BJ (cell line): Measurements from ENCODE around the gene CDK4. TPM values are rescaled to one million over a fixed set of nuclear protein-coding genes. Genes with fewer than 3 reads are reported as not detected.
A peak's percentile ranks its signal among the peaks of the same experiment; 100 is the strongest.

ENCODE experiments used
- CTCF ChIA-PET: fragments of 350-600 bp; formaldehyde crosslinking; extraction: SDS; loops from one replicate; lab custom pipeline; 2021; ENCODE audit warnings: antibody characterized with exemption, inconsistent platforms; lab: Yijun Ruan, JAX
- POLR2A ChIA-PET: fragments of 300-600 bp; sonication (Branson Sonifier 250); formaldehyde crosslinking; extraction: SDS; loops from one replicate; lab custom pipeline; 2021; ENCODE audit warnings: antibody characterized with exemption; lab: Charles Lee
- DNase-seq: peaks from one replicate; pipeline ENCODE4 v3.0.0-alpha.2; 2011; ENCODE audit warnings: low read depth
- H3K27me3 ChIP-seq: 2 replicates; pipeline ENCODE4 v1.6.0; 2011; ENCODE audit warnings: low read length; ENCODE audit not compliant: control insufficient read depth, insufficient read depth
- H3K36me3 ChIP-seq: 2 replicates; pipeline ENCODE4 v1.5.1; 2011; ENCODE audit warnings: low read length; ENCODE audit not compliant: control insufficient read depth, insufficient read depth
- H3K4me3 ChIP-seq: 2 replicates; pipeline ENCODE4 v1.5.1; 2011; ENCODE audit warnings: low read depth, mild to moderate bottlenecking, control low read depth, low read length
- polyA plus RNA-seq: library from polyadenylated mRNA; depleted of rRNA; stranded (reverse); fragments of >200 nt; gene quantifications from 2 replicates; pipeline ENCODE4 v1.2.3, GENCODE V29; 2011
- TF ChIP-seq, protein P1 (sequence below): IDR thresholded peaks from 2 replicates; pipeline ENCODE4 v1.5.1; 2011; ENCODE audit warnings: low read depth, mild to moderate bottlenecking, control low read depth, inconsistent platforms, low read length, moderate library complexity; ENCODE audit not compliant: insufficient read depth

Gene CDK4
- polyA plus RNA-seq, 1 experiment = 293 TPM

DNA sequence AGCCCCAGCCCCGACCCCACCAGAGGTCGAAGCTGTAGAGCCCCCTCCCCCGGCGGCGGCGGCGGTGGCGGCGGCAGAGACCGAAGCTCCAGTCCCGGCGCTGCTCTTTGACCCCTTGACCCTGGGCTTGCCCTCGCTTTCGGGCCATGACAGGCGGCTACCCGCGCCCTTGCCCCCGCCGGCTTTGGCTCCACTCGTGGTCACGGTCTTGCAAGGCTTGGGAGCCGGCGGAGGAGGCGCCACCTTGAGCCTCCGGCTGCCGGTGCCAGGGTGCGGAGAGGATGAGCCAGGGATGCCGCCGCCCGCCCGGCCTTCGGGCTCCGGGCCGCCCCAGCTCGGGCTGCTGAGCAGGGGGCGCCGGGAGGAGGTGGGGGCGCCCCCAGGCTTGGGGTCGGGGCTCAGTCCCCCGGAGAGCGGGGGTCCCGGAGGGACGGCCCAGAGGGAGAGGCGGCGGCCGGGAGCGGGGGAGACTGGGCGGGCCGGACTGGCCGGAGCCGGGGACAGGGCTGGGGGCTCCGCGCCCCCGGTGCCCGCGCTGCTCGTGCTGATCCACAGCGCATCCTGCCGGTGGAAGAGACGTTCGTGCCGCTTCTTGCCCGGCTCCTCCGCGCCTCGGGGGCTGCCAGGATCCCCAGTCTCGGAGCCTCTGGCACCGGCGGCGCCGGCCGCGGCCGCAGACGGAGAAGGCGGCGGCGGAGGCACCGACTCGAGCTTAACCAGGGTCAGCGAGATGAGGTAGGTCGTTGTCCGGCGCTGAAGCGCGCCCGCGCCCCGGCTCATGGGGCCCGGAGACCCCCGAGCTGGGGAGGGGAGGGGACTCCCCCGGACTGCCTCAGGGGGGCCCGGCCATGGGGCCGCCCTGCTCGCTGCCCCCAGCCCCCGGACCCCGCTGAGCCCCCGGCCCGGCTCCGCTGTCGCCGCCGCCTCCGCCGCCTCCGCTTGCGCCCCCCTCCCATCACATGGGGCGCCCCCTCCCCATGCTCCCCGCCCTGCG is 14.3 kb downstream of the CDK4 start:
- TF ChIP-seq, protein P1, sequence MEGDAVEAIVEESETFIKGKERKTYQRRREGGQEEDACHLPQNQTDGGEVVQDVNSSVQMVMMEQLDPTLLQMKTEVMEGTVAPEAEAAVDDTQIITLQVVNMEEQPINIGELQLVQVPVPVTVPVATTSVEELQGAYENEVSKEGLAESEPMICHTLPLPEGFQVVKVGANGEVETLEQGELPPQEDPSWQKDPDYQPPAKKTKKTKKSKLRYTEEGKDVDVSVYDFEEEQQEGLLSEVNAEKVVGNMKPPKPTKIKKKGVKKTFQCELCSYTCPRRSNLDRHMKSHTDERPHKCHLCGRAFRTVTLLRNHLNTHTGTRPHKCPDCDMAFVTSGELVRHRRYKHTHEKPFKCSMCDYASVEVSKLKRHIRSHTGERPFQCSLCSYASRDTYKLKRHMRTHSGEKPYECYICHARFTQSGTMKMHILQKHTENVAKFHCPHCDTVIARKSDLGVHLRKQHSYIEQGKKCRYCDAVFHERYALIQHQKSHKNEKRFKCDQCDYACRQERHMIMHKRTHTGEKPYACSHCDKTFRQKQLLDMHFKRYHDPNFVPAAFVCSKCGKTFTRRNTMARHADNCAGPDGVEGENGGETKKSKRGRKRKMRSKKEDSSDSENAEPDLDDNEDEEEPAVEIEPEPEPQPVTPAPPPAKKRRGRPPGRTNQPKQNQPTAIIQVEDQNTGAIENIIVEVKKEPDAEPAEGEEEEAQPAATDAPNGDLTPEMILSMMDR = peak; percentile 37; the same call in 1 of the 2 replicates
- CTCF ChIA-PET = interaction anchor here (0.7 to 4.4 kb wide), 5 partner anchors 7 to 155 kb away, joined by 3 to 58 read pairs (median 3); partner anchors contain the start of genes CDK4 and TSPAN31
- peak overlapping the region; percentile 22; the same call in 1 of the 2 replicates for H3K4me3 ChIP-seq
- no peak for DNase-seq
- POLR2A ChIA-PET = no interaction called here
- peaks cover 55% of the 10 kb centered on the region for H3K27me3 ChIP-seq
- no peaks in the 10 kb centered on the region for H3K36me3 ChIP-seq

DNA sequence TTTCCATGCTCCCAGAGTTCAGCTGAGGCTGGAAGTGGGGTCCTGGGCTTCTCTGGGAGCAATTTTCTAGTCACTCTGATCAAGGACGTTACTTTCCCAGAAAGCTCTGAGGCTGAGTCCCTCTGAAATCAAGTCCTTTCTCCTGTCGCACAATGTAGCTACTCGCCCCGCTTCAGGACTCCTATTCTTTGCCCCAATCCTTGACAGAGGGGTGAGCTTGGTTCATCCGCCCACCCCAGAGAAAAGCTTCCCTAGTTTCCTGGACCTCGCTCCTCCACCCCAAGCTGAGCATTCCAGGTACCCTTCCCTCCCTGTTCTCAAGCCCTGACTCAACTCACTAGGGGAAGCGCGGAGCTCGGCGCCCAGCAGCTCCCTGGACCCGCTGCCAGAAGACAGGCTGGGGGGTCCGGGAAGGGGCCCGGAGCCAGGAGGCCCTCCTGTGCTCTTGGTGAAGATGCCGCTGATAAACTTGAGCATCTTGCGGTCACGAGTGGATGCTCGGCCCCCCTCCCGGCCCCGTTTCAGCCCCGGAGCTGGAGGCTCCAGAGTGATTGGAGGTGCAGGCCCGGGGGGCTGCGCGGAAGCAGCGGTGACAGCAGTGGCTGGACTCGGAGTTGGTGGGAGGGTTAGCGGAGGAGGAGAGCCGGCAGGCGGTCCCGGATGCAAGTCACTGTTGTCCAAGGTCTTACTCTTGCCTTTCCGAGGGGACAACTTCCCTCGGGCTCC is 15.2 kb downstream of the CDK4 start:
- DNase-seq = no peak
- peaks cover 53% of the 10 kb centered on the region for H3K27me3 ChIP-seq
- ChIA-PET CTCF (interaction anchor here (0.7 to 4.4 kb wide), 8 partner anchors 8 to 278 kb away, joined by 3 to 58 read pairs (median 3); partner anchors contain the start of genes CDK4, CYP27B1, GLI1 and TSPAN31), POLR2A (interaction anchor here (0.6 kb wide), 1 partner anchor 108 kb away, joined by 4 read pairs; no protein-coding TSS in a partner anchor)
- no peak overlapping the region for H3K4me3 ChIP-seq
- TF ChIP-seq, protein P1 = no peak
- no peaks in the 10 kb centered on the region for H3K36me3 ChIP-seq

DNA sequence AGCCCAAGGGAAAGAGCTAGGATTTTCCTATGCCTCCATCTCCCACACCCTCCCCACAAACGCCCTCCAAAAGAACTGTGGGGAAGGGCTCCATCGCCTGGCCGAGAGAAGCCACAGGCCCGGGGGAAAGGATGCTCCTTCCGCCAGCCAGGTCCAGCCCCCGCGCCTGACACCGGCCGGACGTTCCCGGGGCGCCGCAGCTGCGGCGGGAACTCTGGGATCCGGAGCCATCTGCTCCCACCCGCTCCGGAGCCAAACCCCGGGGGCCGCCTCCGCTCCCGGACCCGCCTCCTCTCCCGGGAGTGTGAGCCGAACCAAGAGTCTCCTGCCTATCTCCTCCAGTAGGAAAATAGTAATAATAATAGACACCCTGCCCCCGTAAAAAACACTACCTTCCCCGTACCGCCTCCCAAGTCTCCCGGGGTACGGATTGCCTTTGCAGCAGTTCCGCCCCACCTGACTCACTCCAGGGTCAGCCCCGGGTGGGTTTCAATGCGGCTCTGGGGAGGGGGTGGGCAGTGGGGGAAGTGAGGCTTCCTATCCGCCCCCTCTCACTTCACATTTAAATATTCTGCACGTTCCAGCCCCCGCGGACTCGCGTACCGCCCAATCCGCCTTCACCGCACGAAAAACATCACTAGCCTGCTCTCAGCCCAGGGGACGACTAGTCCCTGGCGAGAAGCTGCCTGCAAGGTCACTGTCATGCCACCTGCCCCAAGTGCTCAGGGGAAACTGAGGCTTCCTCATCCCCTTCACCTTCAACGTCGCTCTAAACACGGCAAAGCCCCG is 16.0 kb downstream of the CDK4 start:
- POLR2A ChIA-PET = interaction anchor here (0.6 kb wide), 1 partner anchor 109 kb away, joined by 4 read pairs; no protein-coding TSS in a partner anchor
- Histone ChIP-seq H3K36me3 (no peaks in the 10 kb centered on the region), H3K27me3 (peaks cover 49% of the 10 kb centered on the region), H3K4me3 (peak overlapping the region; percentile 22; the same call in 1 of the 2 replicates)
- CTCF ChIA-PET = interaction anchor here (1.0 to 4.4 kb wide), 9 partner anchors 9 to 277 kb away, joined by 3 to 58 read pairs (median 3); partner anchors contain the start of genes GLI1 and TSPAN31
- TF ChIP-seq, protein P1 = peak; percentile 56
- DNase-seq = no peak

DNA sequence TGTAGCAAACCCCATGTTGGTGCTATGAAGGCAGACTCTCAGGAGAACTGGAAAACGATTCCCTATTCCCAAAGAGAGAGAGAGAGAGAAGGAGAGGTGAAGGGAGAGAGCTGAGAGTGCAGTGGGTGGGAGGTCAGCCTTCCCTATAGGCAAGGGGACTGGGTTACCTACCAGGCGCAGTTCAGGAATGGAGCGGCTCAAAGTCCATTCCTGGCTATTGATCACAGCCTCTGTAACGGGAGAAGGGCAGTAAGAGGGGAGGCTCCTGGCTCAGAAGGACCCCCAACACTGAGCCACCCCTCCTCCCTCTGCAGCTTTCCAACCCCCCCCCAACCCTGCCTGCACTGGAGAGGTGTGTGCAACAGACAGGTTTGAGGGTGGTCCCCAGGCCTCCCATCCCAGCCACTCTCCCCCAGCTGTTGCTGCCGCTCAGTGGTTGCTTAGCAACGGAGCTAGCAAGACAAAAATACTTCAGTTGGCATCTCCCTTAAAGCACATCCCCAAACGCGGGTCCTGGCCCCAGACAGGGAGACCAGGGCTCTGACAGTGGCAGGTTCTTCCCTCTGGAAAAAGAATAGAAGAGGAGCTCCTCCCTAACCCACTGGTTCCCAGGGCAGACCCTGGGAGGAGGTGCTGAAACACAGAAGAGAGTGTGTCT is 16.8 kb downstream of the CDK4 start:
- peaks cover 42% of the 10 kb centered on the region for H3K27me3 ChIP-seq
- CTCF ChIA-PET = interaction anchor here (1.0 to 4.4 kb wide), 9 partner anchors 9 to 277 kb away, joined by 3 to 58 read pairs (median 4); partner anchors contain the start of genes GLI1 and TSPAN31

More for the DNA sequence above, 16.8 kb downstream of the CDK4 start:
- Histone ChIP-seq H3K36me3 (no peaks in the 10 kb centered on the region), H3K4me3 (no peak overlapping the region)
- POLR2A ChIA-PET = no interaction called here
- no peak for DNase-seq
- TF ChIP-seq, protein P1 = no peak
